Prostate gland (tissue), 2 donors: ENCODE measurements around the gene NRSN2.

ENCODE experiments used
- CTCF ChIP-seq, 4 experiments: fragments of 200-600 bp in 2 of 4; fragments of 450-650 bp in 2 of 4; sonication (generic) in 2 of 4; IDR thresholded peaks; 1 replicate in 3 of 4; 2 replicates in 1 of 4; pipeline ENCODE4 v1.5.1; 2016 to 2019; ENCODE audit warnings: antibody characterized with exemption in 4 of 4, mild to moderate bottlenecking in 2 of 4, moderate library complexity in 2 of 4
- POLR2A ChIP-seq: fragments of 450-650 bp; IDR thresholded peaks from one replicate; pipeline ENCODE4 v1.6.1; 2016; ENCODE audit warnings: antibody characterized with exemption, mild to moderate bottlenecking

GRCh38 chr20:354298-354977 lies 7.5 kb downstream of the NRSN2 start:
- peak; percentile 84 to 95 (median 91) for TF ChIP-seq CTCF (IDR thresholded peaks at IDR 0.05)
- no peak for TF ChIP-seq POLR2A
